SU-DHL-6 (cell line): ENCODE results near the gene C1orf21.

Experiments
- H2AFZ ChIP-seq: fragments of 200-600 bp; sonication (generic); 2 replicates; pipeline ENCODE4 v1.6.1; 2014; ENCODE audit warnings: low read depth, mild to moderate bottlenecking, moderate library complexity, mixed read lengths, antibody characterized with exemption, low read length; ENCODE audit not compliant: severe bottlenecking
- H3F3A ChIP-seq: fragments of 200-600 bp; shearing (Covaris generic); 2 replicates; pipeline ENCODE4 v1.6.0; 2016; ENCODE audit warnings: antibody characterized with exemption, mild to moderate bottlenecking; ENCODE audit not compliant: insufficient read depth
- H3K27ac ChIP-seq: fragments of 200-600 bp; sonication (generic); 2 replicates; pipeline ENCODE4 v1.5.1; 2016; ENCODE audit warnings: low read depth, mild to moderate bottlenecking, low read length, moderate library complexity, mixed read lengths
- H3K27me3 ChIP-seq: fragments of 200-600 bp; sonication (generic), shearing (Covaris generic); 2 replicates; pipeline ENCODE4 v1.6.0; 2014; ENCODE audit warnings: mild to moderate bottlenecking, low read length
- H3K36me3 ChIP-seq: fragments of 200-600 bp; sonication (generic); 2 replicates; pipeline ENCODE4 v1.6.1; 2014; ENCODE audit warnings: mild to moderate bottlenecking, low read length, mixed read lengths
- H3K4me2 ChIP-seq: fragments of 300-600, 200-600 bp; shearing (Covaris generic), sonication (generic); 2 replicates; pipeline ENCODE4 v1.6.0; 2014; ENCODE audit warnings: low read length, low read depth, mild to moderate bottlenecking; ENCODE audit not compliant: poor library complexity, severe bottlenecking
- H3K4me3 ChIP-seq: fragments of 200-600 bp; sonication (generic); 2 replicates; pipeline ENCODE4 v1.5.1; 2014; ENCODE audit warnings: antibody characterized with exemption, low read length, mild to moderate bottlenecking, mixed read lengths; ENCODE audit not compliant: insufficient read depth, poor library complexity, severe bottlenecking
- H3K79me2 ChIP-seq: fragments of 200-600 bp; sonication (generic); 2 replicates; pipeline ENCODE4 v1.6.1; 2014; ENCODE audit warnings: mild to moderate bottlenecking, low read length, moderate library complexity; ENCODE audit not compliant: insufficient read depth
- H3K9ac ChIP-seq: fragments of 200-600 bp; sonication (generic); 2 replicates; pipeline ENCODE4 v1.7.0; 2014; ENCODE audit warnings: mild to moderate bottlenecking, low read length
- H3K9me2 ChIP-seq: fragments of 200-600 bp; sonication (generic); replicated peaks from 2 replicates; pipeline ENCODE4 v1.6.1; 2014; ENCODE audit warnings: low read length; ENCODE audit not compliant: insufficient read depth
- H3K9me3 ChIP-seq: fragments of 200-600 bp; sonication (generic); 2 replicates; pipeline ENCODE4 v1.6.1; 2014; ENCODE audit warnings: low read length, mixed read lengths; ENCODE audit not compliant: insufficient read depth
- H4K20me1 ChIP-seq: fragments of 200-600 bp; sonication (generic); 2 replicates; pipeline ENCODE4 v1.6.1; 2014; ENCODE audit warnings: low read depth, mild to moderate bottlenecking, antibody characterized with exemption, low read length, moderate library complexity, mixed read lengths
- CTCF ChIP-seq: fragments of 200-600 bp; sonication (generic); IDR thresholded peaks from one replicate; pipeline ENCODE4 v1.5.1; 2017; ENCODE audit warnings: antibody characterized with exemption, mild to moderate bottlenecking, low read length, moderate library complexity; ENCODE audit not compliant: insufficient read depth, poor library complexity, severe bottlenecking
- EZH2phosphoT487 ChIP-seq: fragments of 200-600 bp; sonication (generic), shearing (Covaris generic); conservative IDR thresholded peaks from 2 replicates; pipeline ENCODE4 v1.6.1; 2018; ENCODE audit warnings: mild to moderate bottlenecking, antibody characterized with exemption, low read length, moderate library complexity, mixed read lengths

C1orf21 gene

DNA sequence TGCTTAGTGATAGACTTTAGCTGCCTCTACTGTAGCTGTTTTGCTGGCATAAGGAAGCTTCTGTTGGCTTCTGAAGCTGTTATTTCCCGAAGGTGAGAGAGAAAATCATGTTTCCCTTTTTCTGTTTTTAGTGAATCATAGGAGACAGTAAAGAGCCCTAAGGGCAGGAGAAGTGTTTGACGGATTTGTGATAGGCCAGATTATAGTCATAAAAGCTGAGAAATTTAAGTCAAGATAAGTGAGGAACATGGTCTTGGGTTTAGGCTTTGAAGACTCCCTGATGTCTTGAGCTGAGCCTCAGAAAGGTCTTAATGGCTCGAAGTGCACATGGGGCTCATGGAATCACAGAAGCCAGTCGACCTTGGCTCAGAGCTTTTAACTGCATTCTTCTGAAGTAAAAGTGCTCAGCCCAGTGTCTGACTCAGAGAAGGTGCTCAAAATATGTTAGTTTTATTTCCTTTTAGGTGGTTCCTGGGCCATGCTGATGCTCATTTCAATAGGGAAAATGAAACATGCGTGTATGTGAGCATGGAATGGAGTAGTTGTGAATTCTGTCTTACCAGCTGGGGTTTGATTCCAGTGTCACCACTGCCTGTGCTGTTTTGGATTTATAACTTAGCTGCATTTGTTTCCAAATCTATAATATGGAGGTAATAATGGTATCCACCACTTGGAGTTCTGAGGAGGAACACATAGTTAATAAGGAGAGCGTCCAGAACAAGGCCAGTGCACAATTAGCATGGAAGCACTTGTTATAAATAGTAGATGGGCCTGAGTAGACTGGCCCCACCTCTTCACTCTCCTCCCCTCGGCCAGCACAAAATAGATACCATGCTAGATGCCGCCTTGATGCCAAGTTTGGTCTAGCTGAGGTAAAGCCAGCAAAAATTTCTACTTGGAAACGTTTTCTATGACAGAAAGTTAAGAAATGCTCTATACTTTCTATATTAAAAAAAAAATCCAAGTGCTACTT, 99.2 kb downstream of the C1orf21 start:
- H2AFZ ChIP-seq = no peak overlapping the region
- H3K4me2 ChIP-seq = no peak overlapping the region
- H3K4me3 ChIP-seq = no peak overlapping the region
- H3K27ac ChIP-seq = no peak overlapping the region
- no peaks in the 10 kb centered on the region for H3K79me2 ChIP-seq
- no peaks in the 10 kb centered on the region for H3K36me3 ChIP-seq
- no peaks in the 10 kb centered on the region for H3F3A ChIP-seq
- H3K9me2 ChIP-seq = no peaks in the 10 kb centered on the region
- no peak for TF ChIP-seq CTCF
- no peak for TF ChIP-seq EZH2phosphoT487
- H4K20me1 ChIP-seq = no peaks in the 10 kb centered on the region
- no peaks in the 10 kb centered on the region for H3K9me3 ChIP-seq
- H3K27me3 ChIP-seq = no peaks in the 10 kb centered on the region
- no peak overlapping the region for H3K9ac ChIP-seq

DNA sequence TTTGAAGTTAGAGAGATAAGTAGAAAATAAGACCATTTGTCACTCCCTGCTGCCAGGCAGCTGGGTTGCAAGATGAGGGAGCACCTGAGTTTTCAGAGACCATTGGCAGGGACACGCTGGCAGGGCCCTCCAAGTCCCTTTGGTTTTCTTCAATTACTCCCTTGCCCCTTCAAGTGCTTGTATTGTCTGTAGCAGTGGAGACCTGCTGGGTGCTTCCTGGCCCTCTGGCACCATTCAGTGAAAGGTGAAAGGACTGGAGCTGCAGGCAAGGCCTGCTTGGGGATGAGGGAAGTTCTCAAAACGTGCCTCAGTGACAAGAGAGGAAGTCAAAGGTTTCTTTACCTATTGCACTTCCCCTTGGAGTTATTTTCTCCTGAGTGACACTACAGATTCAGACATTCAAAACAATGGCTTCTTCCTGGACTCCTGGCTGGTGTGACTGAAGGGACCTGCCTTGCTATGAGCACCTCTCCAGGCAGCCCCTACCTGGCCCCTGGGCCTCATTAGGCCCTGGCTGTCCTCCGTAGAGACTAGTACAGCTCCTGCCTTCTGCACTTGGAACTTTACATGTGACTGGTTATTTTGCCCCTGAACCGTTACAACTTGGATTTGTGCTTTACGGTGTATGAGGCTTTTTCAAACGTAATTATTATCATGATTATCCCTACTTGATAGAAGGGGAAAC, 100.1 kb downstream of the C1orf21 start:
- Histone ChIP-seq H3F3A (no peaks in the 10 kb centered on the region), H3K36me3 (no peaks in the 10 kb centered on the region), H3K9ac (no peak overlapping the region), H2AFZ (no peak overlapping the region), H3K4me3 (no peak overlapping the region), H4K20me1 (no peaks in the 10 kb centered on the region), H3K79me2 (no peaks in the 10 kb centered on the region), H3K27ac (no peak overlapping the region), H3K9me3 (no peaks in the 10 kb centered on the region), H3K27me3 (no peaks in the 10 kb centered on the region), H3K4me2 (no peak overlapping the region), H3K9me2 (no peaks in the 10 kb centered on the region)
- TF ChIP-seq CTCF (no peak), EZH2phosphoT487 (no peak)

DNA sequence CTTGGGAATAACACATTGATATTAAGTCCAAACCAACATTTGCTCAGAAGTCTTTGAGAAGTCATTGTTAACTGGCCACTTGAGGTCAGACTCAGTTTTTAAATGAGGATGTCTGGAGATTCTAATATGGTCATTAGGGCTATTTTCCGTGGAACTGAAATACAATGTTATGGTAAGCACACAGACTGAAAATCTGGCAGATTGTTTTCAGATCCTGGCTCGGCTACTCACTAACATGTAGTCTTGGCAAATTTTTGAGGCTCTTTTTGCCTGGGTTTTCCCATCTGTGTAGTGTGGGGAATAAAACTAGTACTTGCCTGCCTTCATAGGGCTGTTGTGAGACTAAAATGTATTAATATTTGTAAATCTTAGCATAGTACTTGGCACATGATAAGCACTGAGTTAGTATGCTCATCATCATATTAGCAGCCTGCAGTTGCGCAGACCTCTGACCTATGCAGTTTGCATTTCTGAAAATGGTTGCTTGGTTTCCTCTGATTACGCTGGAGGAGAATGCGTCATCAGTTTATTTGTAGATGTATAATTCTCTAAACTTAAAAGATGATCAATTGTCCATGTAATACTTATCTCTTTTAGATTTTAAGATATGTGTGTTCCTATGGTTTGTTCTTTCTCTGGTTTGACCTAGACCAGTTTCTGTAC, 100.8 kb downstream of the C1orf21 start:
- TF ChIP-seq CTCF (no peak), EZH2phosphoT487 (no peak)

More for the DNA sequence above, 100.8 kb downstream of the C1orf21 start:
- no peak overlapping the region for H3K4me3 ChIP-seq
- no peaks in the 10 kb centered on the region for H4K20me1 ChIP-seq
- H3K79me2 ChIP-seq = no peaks in the 10 kb centered on the region
- no peaks in the 10 kb centered on the region for H3F3A ChIP-seq
- H3K9me3 ChIP-seq = no peaks in the 10 kb centered on the region
- no peak overlapping the region for H2AFZ ChIP-seq
- H3K36me3 ChIP-seq = no peaks in the 10 kb centered on the region
- H3K27me3 ChIP-seq = no peaks in the 10 kb centered on the region
- H3K9me2 ChIP-seq = no peaks in the 10 kb centered on the region
- no peak overlapping the region for H3K4me2 ChIP-seq
- no peak overlapping the region for H3K9ac ChIP-seq
- H3K27ac ChIP-seq = no peak overlapping the region
